ENCODE data around the gene ANKRD12. TPM values are rescaled to one million over a fixed set of nuclear protein-coding genes. Genes with fewer than 3 reads are reported as not detected.

The ANKRD12 gene
- total RNA-seq, 1 donor from 2014 or later: 36.3 TPM

Other genes starting within 250 kb of the ANKRD12 start
- 194 and 243 TPM in 2 replicates for gene NDUFV2, start 34.1 kb upstream of the ANKRD12 start, total RNA-seq
- 52.3 and 84.2 TPM in 2 replicates for gene TWSG1, start 198.0 kb downstream of the ANKRD12 start, total RNA-seq

Data from myocyte (in vitro differentiated cells).